C1 segment of cervical spinal cord (tissue), 14 donors: Measurements from ENCODE around the gene PTN.

Experiments
- DNase-seq, 14 donors: peaks; one replicate each; lab custom pipeline; 2025; lab: John Stamatoyannopoulos, UW

The PTN gene

GRCh38 chr7:137324796-137325696 is 18.5 kb downstream of the PTN start:
- DNase-seq = no peak

- DNase-seq = peak in 1 of 14 donors; percentile 39
Measured at GRCh38 chr7:137316648-137317353, 26.7 kb downstream of the PTN start.

GRCh38 chr7:137313201-137313600 is 30.3 kb downstream of the PTN start:
- peak in 1 of 14 donors; percentile 61 for DNase-seq

- no peak for DNase-seq
Measured at GRCh38 chr7:137306748-137307147, 36.8 kb downstream of the PTN start.

- DNase-seq = peak in 1 of 14 donors; percentile 26
Measured at GRCh38 chr7:137305901-137306621, 37.5 kb downstream of the PTN start.

- DNase-seq = no peak
Measured at GRCh38 chr7:137304624-137305235, 38.8 kb downstream of the PTN start.

GRCh38 chr7:137304165-137304564 is 39.4 kb downstream of the PTN start:
- no peak for DNase-seq

GRCh38 chr7:137302081-137302480 is 41.5 kb downstream of the PTN start:
- no peak for DNase-seq

GRCh38 chr7:137298464-137298794 is 45.1 kb downstream of the PTN start:
- DNase-seq = no peak

GRCh38 chr7:137297551-137298463 is 45.7 kb downstream of the PTN start:
- no peak for DNase-seq

- peak in 3 of 14 donors; percentile 26 to 29 (median 29) for DNase-seq
Measured at GRCh38 chr7:137296576-137296975, 47.0 kb downstream of the PTN start.

GRCh38 chr7:137295739-137296324 is 47.7 kb downstream of the PTN start:
- no peak for DNase-seq

- DNase-seq = no peak
Measured at GRCh38 chr7:137289101-137289500, 54.4 kb downstream of the PTN start.

- no peak for DNase-seq
Measured at GRCh38 chr7:137287651-137288258, 55.8 kb downstream of the PTN start.

GRCh38 chr7:137283153-137283552 is 60.4 kb downstream of the PTN start:
- peak in 1 of 14 donors; percentile 15 for DNase-seq

- no peak for DNase-seq
Measured at GRCh38 chr7:137282043-137282442, 61.5 kb downstream of the PTN start.

GRCh38 chr7:137276189-137276588 is 67.3 kb downstream of the PTN start:
- DNase-seq = peak in 1 of 14 donors; percentile 29

GRCh38 chr7:137272249-137272648 is 71.3 kb downstream of the PTN start:
- DNase-seq = no peak

GRCh38 chr7:137269240-137269639 is 74.3 kb downstream of the PTN start:
- DNase-seq = no peak
